Esophagus squamous epithelium (tissue), 4 donors: ENCODE results near the gene LRRC52.

ENCODE experiments used
- CTCF ChIP-seq, 6 experiments: fragments of 450-650 bp in 4 of 6; fragments of 200-600 bp in 2 of 6; sonication (generic) in 2 of 6; IDR thresholded peaks; one replicate each; pipeline ENCODE4 v1.5.1; 2016 to 2019; ENCODE audit warnings: antibody characterized with exemption in 6 of 6, mild to moderate bottlenecking in 4 of 6, moderate library complexity in 4 of 6
- POLR2A ChIP-seq, 4 donors: fragments of 450-650 bp; IDR thresholded peaks; one replicate each; pipeline ENCODE4 v1.6.1; 2017; ENCODE audit warnings: antibody characterized with exemption in 4 of 4, mild to moderate bottlenecking in 4 of 4, moderate library complexity in 3 of 4

GRCh38 chr1:165560883-165561656 is 17.3 kb downstream of the LRRC52 start:
- TF ChIP-seq POLR2A (IDR thresholded peaks at IDR 0.05) (no peak), CTCF (IDR thresholded peaks at IDR 0.05) (no peak)
